Measurements from ENCODE around the gene COL13A1.

- no peak for TF ChIP-seq POLR2A (IDR thresholded peaks at IDR 0.05; ENCODE audit: low read depth, low read length)
- TF ChIP-seq POLR2AphosphoS5 (IDR thresholded peaks at IDR 0.05; ENCODE audit: low read depth, low read length), result no peak
- TF ChIP-seq SPI1 (IDR thresholded peaks at IDR 0.05; ENCODE audit: low read depth, low read length), result no peak
These were observed 43.0 kb downstream of the COL13A1 start for GRCh38 chr10:69844698-69845097.
